Duodenal mucosa (tissue), 2 donors: ENCODE data around the gene CAMTA1.

Experiments used
- H3K27ac ChIP-seq: one replicate; pipeline ENCODE4 v1.7.0; 2013; ENCODE audit warnings: low read depth, low read length
- H3K27me3 ChIP-seq, 2 donors: one replicate each; pipeline ENCODE4 v1.7.0; 2013; ENCODE audit warnings: low read length in 2 of 2, control low read depth in 1 of 2; ENCODE audit not compliant: insufficient read depth in 2 of 2, control insufficient read depth in 1 of 2
- H3K36me3 ChIP-seq, 2 donors: one replicate each; pipeline ENCODE4 v1.7.0; 2013; ENCODE audit warnings: low read length in 2 of 2, control low read depth in 1 of 2; ENCODE audit not compliant: insufficient read depth in 2 of 2, control insufficient read depth in 1 of 2
- H3K4me1 ChIP-seq, 2 donors: one replicate each; pipeline ENCODE4 v1.7.0; 2013; ENCODE audit warnings: low read length in 2 of 2, control low read depth in 1 of 2; ENCODE audit not compliant: insufficient read depth in 2 of 2, control insufficient read depth in 1 of 2
- H3K4me3 ChIP-seq, 2 donors: one replicate each; pipeline ENCODE4 v1.7.0; 2013; ENCODE audit warnings: low read length in 2 of 2, low read depth in 1 of 2
- H3K9ac ChIP-seq, 2 donors: one replicate each; pipeline ENCODE4 v1.7.0; 2013; ENCODE audit warnings: low read length in 2 of 2, low read depth in 1 of 2
- H3K9me3 ChIP-seq, 2 donors: one replicate each; pipeline ENCODE4 v1.7.0; 2013; ENCODE audit warnings: low read length in 2 of 2, control low read depth in 1 of 2; ENCODE audit not compliant: control insufficient read depth in 1 of 2

CAMTA1 gene

GRCh38 chr1:7657287-7658016 lies 872.2 kb downstream of the CAMTA1 start:
- no peaks in the 10 kb centered on the region for H3K4me1 ChIP-seq

GRCh38 chr1:7658099-7658498 lies 872.8 kb downstream of the CAMTA1 start:
- no peaks in the 10 kb centered on the region for H3K4me1 ChIP-seq
- no peak overlapping the region for H3K27ac ChIP-seq
- H3K36me3 ChIP-seq, result no peaks in the 10 kb centered on the region
- no peak overlapping the region for H3K4me3 ChIP-seq
- no peaks in the 10 kb centered on the region for H3K27me3 ChIP-seq
- no peaks in the 10 kb centered on the region for H3K9me3 ChIP-seq
- no peak overlapping the region for H3K9ac ChIP-seq

More at GRCh38 chr1:7657287-7658016, 872.2 kb downstream of the CAMTA1 start:
- no peak overlapping the region for H3K27ac ChIP-seq
- H3K9me3 ChIP-seq, result no peaks in the 10 kb centered on the region
- H3K36me3 ChIP-seq, result no peaks in the 10 kb centered on the region
- no peak overlapping the region for H3K4me3 ChIP-seq
- no peak overlapping the region for H3K9ac ChIP-seq
- no peaks in the 10 kb centered on the region for H3K27me3 ChIP-seq

DNA sequence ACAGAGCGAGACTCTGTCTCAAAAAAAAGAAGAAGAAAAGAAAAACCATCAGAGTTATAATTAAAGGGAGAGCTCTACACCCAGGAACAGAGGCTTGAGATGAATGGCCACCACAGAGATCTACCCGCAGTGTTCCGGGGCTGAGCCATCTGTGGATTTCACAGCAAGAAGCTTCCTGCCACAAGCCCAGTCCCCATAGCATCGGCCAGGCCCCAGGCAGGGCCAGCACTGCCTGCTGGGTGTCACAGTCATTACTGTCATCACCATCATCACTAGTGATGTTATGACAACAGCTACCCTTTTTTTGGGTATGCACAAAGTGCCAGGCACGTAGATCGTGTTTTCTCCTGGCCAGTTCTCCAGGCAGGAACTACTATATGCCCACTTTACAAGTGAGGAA lies 874.3 kb downstream of the CAMTA1 start:
- no peak overlapping the region for H3K4me3 ChIP-seq
- H3K9me3 ChIP-seq, result no peaks in the 10 kb centered on the region

GRCh38 chr1:7663451-7664146 lies 878.3 kb downstream of the CAMTA1 start:
- H3K9ac ChIP-seq, result no peak overlapping the region
- no peaks in the 10 kb centered on the region for H3K9me3 ChIP-seq
- H3K4me1 ChIP-seq, result no peaks in the 10 kb centered on the region
- no peaks in the 10 kb centered on the region for H3K36me3 ChIP-seq
- H3K27ac ChIP-seq, result no peak overlapping the region
- H3K27me3 ChIP-seq, result no peaks in the 10 kb centered on the region
- H3K4me3 ChIP-seq, result no peak overlapping the region

More for the DNA sequence above, 874.3 kb downstream of the CAMTA1 start:
- Histone ChIP-seq H3K4me1 (no peaks in the 10 kb centered on the region), H3K9ac (no peak overlapping the region), H3K36me3 (no peaks in the 10 kb centered on the region), H3K27ac (no peak overlapping the region), H3K27me3 (no peaks in the 10 kb centered on the region)

- no peaks in the 10 kb centered on the region for H3K36me3 ChIP-seq
- no peaks in the 10 kb centered on the region for H3K9me3 ChIP-seq
Measured at GRCh38 chr1:7664147-7664892, 879.1 kb downstream of the CAMTA1 start.

DNA sequence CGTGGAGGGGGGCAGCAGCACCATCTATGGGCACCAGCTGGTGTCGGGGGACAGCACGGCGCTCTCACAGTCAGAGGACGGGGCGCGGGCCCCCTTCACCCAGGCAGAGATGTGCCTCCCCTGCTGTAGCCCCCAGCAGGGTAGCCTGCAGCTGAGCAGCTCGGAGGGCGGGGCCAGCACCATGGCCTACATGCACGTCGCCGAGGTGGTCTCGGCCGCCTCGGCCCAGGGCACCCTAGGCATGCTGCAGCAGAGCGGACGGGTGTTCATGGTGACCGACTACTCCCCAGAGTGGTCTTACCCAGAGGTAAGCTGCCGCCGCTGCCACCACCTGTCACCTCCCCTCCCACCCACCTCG lies 879.6 kb downstream of the CAMTA1 start:
- Histone ChIP-seq H3K9me3 (no peaks in the 10 kb centered on the region), H3K9ac (no peak overlapping the region), H3K36me3 (no peaks in the 10 kb centered on the region), H3K4me1 (peaks cover 0 to 8% of the 10 kb centered on the region in 2 donors), H3K27me3 (no peaks in the 10 kb centered on the region), H3K27ac (no peak overlapping the region), H3K4me3 (no peak overlapping the region)

More at GRCh38 chr1:7664147-7664892, 879.1 kb downstream of the CAMTA1 start:
- peaks cover 0 to 2% of the 10 kb centered on the region in 2 donors for H3K4me1 ChIP-seq
- H3K4me3 ChIP-seq, result no peak overlapping the region
- no peak overlapping the region for H3K27ac ChIP-seq
- no peaks in the 10 kb centered on the region for H3K27me3 ChIP-seq
- no peak overlapping the region for H3K9ac ChIP-seq

- Histone ChIP-seq H3K4me3 (no peak overlapping the region), H3K27me3 (no peaks in the 10 kb centered on the region), H3K4me1 (peaks cover 0 to 9% of the 10 kb centered on the region in 2 donors), H3K27ac (no peak overlapping the region), H3K36me3 (no peaks in the 10 kb centered on the region), H3K9ac (no peak overlapping the region), H3K9me3 (no peaks in the 10 kb centered on the region)
Measured at GRCh38 chr1:7666249-7666648, 881.0 kb downstream of the CAMTA1 start.

GRCh38 chr1:7667159-7667558 lies 881.9 kb downstream of the CAMTA1 start:
- Histone ChIP-seq H3K9ac (no peak overlapping the region), H3K36me3 (no peaks in the 10 kb centered on the region), H3K4me3 (no peak overlapping the region), H3K27me3 (no peaks in the 10 kb centered on the region), H3K27ac (no peak overlapping the region), H3K4me1 (peaks cover 0 to 9% of the 10 kb centered on the region in 2 donors), H3K9me3 (no peaks in the 10 kb centered on the region)

DNA sequence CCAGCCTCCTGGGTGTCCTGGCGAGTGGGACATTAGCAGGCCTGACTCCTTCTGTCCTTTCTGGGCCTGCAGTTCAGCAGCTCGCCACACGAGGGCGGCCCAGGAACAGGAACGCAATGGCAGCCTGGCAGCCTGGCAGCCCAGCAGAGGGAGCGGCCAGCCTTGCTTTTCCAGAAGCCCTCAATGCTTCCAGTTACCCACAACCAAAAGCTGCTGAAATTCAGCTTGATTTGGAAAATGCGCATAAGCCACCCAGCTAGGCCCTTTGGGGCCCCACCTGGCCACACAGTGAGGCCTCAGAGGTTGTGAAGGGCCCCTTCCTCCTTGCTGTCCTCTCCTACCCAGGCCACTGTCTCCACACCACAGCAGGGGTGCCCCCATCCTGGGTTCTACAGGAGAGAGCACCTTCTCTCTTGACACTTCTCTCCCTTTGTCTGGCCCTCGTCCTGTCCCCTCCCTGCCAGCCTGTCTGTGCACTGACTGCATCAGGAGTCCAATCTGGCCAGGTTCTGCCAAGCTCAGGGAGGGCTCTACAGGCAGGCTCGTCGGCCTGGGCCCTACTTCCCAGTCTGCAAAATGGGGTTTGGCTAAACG lies 882.5 kb downstream of the CAMTA1 start:
- Histone ChIP-seq H3K27me3 (no peaks in the 10 kb centered on the region), H3K36me3 (no peaks in the 10 kb centered on the region), H3K9me3 (no peaks in the 10 kb centered on the region), H3K9ac (no peak overlapping the region), H3K4me1 (peaks cover 0 to 9% of the 10 kb centered on the region in 2 donors), H3K4me3 (no peak overlapping the region), H3K27ac (no peak overlapping the region)
